Mammary epithelial cell (primary cell): ENCODE measurements around the gene RPTOR.

Experiments used
- EZH2 ChIP-seq: IDR thresholded peaks from 2 replicates; pipeline ENCODE4 v1.6.1; 2012; ENCODE audit warnings: low read length, inconsistent platforms, borderline replicate concordance
- TF ChIP-seq, protein P1 (sequence below), 2 donors: IDR thresholded peaks in 1 of 2; conservative IDR thresholded peaks in 1 of 2; 2 replicates each; pipeline ENCODE4 v1.5.1; 2011 to 2012; ENCODE audit warnings: inconsistent platforms in 2 of 2, low read length in 2 of 2, mild to moderate bottlenecking in 2 of 2, control low read depth in 1 of 2, low read depth in 1 of 2; ENCODE audit not compliant: insufficient read depth in 1 of 2; ENCODE audit errors: extremely low read depth in 1 of 2

DNA sequence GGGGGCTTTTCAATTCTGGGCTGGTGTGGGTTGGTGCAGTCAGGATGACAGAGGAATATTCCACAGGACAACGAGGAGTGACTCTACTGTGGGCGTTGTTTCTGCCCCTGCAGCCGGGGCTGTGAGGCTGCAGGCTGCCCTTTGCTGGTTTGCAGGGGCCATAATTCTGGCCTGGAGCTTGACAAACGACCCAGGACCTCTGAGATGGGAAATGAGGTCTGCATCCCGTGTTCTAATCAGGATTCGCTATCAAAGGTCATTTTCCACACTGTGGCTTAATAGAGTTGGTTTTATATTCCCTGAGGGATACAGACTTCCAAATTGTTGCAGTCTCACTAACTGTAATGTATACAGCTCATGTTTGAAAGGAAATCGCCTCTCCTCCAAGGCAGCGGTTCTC lies 180.9 kb downstream of the RPTOR start:
- TF ChIP-seq EZH2: no peak
- TF ChIP-seq, protein P1, sequence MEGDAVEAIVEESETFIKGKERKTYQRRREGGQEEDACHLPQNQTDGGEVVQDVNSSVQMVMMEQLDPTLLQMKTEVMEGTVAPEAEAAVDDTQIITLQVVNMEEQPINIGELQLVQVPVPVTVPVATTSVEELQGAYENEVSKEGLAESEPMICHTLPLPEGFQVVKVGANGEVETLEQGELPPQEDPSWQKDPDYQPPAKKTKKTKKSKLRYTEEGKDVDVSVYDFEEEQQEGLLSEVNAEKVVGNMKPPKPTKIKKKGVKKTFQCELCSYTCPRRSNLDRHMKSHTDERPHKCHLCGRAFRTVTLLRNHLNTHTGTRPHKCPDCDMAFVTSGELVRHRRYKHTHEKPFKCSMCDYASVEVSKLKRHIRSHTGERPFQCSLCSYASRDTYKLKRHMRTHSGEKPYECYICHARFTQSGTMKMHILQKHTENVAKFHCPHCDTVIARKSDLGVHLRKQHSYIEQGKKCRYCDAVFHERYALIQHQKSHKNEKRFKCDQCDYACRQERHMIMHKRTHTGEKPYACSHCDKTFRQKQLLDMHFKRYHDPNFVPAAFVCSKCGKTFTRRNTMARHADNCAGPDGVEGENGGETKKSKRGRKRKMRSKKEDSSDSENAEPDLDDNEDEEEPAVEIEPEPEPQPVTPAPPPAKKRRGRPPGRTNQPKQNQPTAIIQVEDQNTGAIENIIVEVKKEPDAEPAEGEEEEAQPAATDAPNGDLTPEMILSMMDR (conservative IDR thresholded peaks at IDR 0.05 in 1 of 2, IDR thresholded peaks at IDR 0.05 in 1 of 2; ENCODE audit: extremely low read depth in 1 of 2, insufficient read depth in 1 of 2, low read depth in 1 of 2, low read length in 2 of 2): no peak
